ENCODE measurements around the gene TP53AIP1.

DNA sequence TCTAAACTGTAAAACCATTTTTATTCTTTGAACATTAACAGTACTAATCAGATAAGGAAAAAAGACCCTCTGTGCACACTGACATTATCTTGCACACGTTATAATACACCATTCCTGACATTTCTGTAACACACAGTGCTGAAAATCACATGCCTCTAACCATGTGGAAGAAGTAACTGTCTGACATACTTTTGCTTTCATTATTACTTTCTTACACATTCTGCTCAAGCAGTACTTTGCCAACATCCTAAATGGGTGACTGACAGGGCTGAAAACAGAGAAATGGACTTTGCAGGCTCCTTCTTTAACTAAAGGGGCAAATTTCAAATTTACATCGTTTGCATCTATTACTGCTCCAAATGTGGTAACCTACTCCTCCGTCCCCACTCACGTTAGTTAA, 22.8 kb upstream of the TP53AIP1 start:
- TF ChIP-seq CTCF (IDR thresholded peaks at IDR 0.05) (no peak), POLR2AphosphoS5 (IDR thresholded peaks at IDR 0.05) (no peak)

Data from prostate gland (tissue), 2 donors.